MV-4-11 (cell line): ENCODE data around the gene GNB2.
A peak's percentile ranks its signal among the peaks of the same experiment; 100 is the strongest.
"Not testable (repeated sequence)": the region's sequence is repeated elsewhere in the genome, so short reads cannot be mapped to it uniquely, and the experiment has no call there.

Source experiments
- DNase-seq: peaks from one replicate; lab custom pipeline; 2025; lab: John Stamatoyannopoulos, UW

The GNB2 gene

DNA sequence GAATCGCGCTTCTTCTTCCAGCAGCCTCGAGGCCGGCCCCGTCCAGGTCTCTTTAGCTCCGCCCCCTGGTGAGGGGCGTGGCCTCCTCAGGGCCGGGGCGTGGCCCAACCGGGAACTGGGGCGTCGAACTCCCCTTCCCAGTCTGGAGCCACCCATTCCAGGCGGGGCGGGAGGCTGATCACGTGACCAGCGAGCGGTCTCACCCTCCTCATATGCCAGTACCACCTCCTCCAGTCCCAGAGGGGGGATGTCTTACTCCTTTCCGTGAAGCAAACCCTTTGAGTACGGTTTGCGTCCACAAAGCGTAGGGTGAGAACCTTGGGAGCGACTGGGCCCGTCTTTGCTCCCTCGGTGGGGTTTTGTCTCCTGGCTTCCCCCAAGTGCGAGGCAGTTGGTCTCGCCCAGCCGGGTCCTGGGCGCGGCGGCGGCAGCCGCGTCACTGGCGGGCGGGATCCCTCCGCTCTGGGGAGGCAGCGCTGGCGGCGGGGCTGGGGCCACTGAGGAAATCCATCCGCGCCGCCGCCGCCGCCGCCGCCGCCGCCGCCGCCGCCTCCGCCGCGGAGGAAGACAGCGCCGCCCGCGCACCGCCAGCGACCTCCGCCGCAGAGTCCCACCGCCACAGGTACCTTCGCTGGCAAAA lies at the start of gene GNB2:
Gene GNB2, plus strand, starts transcription at position 439 of the 640 bp plus-strand sequence. CDS start 2,526 bp downstream, outside the sequence.
- DNase-seq, result peak; percentile 97

DNA sequence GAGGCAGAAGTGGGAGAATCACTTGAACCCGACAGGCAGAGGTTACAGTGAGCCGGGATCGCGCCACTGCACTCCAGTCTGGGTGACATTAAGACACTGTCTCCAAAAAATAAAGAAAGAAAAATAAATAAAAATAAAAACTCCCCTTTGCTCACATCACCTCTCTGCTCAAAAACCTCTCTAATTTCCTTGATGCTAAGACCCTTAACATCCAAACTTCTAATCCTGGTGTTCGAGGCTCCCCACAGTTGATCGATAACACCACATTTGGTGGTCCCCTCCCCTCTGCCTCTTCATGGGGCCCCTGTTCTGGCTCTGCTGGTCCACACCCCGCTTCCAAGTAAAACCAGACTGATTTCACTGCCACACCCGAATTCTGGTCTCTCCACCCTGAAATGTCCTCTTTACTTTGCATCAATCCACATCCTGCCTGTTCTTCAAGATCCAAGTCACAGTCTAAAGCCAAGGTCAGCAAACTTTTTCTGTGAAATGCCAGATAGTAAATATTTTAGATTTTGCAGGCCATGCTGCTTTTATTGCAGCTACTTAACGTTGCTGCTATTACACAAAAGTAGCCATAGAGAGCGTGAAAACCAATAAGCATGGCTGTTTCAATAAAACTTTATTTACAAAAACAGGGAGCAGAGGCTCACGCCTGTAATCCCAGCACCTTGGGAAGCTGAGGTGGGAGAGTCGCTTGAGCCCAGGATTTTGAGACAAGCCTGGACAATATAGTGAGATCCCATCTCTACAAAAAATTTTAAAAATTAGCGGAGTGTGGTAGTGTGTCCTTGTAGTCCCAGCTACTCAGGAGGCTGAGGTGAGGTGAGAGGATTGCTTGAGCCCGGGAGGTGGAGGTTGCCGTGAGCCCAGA lies 49.4 kb upstream of the GNB2 start:
- DNase-seq, result no peak

DNA sequence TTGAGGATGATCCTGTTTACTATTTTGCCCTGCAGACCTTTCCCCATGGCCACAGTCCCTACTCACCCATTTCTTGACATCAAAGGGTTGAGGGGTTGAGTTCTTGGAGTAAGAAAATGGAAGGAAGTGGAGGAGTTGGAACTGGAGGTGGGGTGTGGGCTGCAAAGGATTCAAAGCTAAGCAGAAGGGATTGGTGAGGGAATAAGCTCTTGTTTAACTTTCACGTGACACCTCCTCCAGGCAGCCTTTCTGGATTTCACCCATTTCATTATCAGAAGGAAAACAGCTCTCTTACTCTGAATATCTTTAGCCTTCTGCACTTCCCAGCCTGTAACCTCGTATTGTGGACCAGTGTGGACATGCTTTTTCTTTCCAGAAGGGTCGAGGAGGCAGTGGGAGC lies 47.5 kb upstream of the GNB2 start:
- DNase-seq, result no peak

DNA sequence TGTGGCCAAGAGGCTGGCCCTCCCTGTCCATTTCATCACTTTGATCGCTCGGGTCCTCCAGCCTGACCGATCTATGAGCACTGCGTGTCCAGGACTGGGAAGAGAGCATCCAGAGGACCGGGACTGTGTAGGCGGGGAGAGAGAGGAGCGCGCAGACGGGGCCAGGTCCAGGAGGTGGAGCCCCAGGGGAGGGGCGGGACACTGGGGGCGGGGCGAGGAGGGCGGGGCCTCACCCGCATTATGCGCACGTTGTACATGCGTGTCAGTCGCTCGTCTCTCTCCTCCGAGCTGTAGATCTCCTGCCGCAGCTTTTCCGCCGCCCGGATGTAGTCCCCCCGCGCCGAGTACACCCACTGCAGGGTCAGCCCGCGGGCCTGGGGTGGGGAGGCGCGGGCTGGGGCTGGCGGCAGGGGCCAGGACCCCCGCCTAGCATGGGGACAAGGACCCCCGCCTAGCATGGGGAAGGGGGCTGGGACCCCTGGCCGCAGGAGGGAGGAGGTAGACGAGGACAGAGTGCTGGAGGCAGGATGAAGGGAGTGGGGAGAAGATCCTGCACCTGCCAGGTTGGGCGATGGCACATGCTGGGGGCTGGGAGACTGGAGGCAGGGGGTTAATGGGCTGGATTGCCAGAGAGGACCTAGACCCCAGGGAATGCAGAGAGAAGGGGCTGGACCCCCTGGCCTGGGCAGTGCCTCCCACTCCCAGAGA lies 46.9 kb upstream of the GNB2 start:
- DNase-seq, result peak; percentile 69

DNA sequence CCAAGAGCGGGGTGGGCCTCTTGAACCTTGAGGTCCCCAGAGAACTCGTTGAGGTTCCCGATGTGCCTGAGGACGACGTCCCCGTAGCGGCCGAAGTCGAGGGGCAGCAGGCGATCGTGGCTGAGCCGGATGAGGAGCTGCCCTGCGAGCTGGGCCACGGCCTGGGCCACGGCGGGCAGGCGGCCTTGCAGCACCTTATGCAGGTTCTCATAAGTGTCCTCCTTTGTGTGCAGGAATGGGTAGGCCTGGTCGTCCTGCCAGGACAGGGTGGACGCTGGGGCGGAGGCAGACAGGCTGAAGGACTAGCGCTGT lies 46.3 kb upstream of the GNB2 start:
- no peak for DNase-seq

DNA sequence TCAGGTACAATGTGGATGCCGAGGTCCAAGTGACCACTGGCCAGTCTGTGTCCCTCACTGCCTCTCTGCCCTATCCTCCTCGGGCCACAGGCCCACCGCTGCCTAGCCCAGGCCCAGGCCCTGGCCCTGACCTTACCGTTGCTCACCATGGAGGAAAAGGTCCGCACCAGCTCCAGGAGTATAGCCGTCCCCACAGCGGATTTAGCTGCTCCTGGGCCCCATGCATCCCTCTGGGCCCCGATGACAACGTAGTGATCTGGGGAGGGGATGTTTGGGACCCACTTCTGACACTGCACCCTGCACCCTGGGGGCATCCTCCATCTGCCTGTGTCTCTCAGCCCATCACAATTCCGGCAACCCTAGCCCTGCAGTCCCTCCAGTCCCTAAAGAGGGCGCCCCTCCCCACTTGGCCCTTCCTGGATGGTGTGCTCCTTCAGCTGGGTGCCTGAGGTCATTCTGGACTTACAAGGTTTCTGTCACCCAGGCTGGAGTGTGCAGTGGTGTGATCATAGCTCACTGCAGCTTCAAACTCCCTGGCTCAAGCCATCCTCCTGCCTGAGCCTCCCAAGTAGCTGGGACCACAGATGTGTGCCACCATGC lies 44.3 kb upstream of the GNB2 start:
- DNase-seq, result peak; percentile 57

DNA sequence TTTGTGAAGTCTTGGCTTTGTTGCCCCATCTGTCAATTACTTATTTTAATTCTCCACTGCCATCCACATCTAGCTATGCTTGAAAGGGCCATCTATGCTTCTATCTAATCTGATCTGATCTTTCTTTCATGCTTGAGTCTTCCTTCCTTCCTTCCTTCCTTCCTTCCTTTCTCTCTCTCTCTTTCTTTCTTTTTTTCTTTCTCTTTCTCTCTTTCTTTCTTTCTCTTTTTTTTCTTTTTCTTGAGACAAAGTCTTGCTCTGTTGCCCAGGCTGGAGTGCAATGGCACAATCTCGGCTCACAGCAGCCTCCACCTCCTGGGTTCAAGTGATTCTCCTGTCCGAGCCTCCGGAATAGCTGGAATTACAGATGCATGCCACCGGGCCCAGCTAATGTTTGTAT lies 43.5 kb upstream of the GNB2 start:
- DNase-seq, result no peak

DNA sequence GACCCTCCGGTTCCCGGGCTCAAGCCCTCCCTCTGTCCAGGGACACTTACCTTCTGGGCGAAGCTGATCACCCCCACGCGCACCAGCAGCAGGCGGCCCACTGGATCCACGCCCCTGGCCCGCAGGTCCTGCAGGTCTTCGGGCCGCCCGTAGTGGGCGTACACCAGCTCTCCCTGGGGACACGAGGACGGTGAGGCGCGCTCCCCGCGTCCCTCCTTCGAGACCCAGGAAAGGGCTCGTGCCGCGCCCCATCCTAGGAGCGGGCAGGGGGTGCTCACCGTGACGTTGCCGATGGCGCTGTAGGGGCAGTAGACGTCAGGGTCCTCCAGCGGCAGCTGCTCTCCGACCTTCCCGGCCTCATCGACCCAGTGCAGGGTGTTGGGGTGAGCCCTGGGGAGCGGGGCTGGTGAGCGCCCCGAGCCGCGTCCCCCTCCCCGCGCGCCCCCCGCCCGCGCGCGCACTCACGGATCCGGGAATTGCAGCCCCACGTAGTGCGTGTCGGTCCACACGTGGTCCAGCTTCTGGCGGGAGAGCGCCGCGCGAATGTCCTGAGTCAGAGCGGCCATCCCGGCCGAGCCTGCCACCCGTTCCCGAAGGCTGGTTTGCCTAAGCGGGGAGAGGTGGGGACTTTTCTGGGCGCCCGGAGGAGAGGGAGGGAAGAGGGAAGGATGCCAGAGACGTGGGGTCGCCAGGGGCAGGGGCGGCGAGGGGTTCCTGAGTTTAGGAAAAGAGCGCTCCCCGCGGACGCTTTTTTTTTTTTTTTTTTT lies 40.4 kb upstream of the GNB2 start:
- DNase-seq, result peak; percentile 60

DNA sequence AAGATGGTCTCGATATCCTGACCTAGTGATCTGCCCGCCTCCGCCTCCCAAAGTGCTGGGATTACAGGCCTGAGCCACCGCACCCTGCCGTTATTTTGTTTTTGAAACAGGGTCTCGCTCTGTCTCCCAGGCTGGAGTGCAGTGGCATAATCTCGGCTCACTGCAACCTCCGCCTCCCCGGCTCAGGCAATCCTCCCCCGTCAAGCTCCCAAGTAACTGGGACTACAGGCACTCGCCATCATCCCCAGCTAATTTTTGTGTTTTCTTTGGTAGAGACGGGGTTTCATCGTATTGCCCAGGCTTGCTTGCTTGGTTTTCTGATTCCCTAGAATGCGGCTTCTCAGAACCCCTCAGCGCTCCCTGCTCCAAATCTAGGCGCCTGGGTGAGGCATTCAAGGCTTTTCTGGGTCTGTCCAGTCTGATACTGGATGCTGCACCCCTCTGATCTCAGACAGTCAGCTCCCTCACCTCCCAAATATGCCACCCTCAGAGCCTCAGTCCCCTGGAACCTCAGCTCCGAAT lies 33.5 kb upstream of the GNB2 start:
- no peak for DNase-seq

DNA sequence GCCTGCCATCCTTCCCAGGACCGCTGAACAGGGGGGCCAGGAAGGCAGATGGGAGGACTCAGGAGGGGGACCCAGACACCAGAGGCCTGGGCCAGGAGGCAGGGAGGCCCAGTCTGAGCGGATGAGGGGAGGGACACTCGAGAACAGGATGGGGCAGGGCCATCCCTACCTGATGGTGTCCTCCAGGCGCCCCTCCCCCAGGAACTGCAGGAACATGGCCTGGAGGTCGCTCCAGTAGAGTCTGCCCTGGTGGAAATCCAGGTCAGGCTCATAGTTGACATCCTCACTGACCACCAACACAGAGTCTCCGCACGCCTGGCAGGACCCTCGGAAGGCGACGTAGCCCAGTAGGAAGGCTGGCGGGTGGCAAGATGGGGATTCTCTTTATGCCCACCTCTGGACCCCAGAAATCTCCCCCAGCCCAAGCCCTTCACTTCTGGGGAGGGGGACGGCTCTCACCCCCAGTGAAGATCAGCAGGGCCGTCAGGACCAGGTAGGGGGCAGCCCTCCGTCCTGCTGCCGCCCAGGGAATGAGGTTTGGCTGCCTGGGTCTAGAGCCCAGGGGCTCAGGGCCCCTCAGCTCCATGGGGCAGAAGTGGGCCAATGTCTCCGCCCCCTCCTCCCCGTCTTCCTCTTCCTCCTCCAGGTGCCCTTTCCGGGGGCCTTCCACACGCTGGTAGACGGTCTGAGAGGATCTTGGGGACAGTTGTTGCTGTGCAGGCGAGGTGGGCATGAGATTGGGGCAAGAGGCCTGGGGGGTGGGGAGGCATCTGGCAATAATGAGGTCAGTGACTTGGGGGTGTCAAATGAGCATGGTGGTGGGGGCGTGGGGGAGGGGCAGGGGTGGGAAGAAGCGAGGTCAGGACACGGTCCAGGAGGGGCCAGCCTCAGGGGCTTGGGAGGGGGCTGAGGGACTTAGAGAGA lies 32.8 kb upstream of the GNB2 start:
- DNase-seq, result no peak

DNA sequence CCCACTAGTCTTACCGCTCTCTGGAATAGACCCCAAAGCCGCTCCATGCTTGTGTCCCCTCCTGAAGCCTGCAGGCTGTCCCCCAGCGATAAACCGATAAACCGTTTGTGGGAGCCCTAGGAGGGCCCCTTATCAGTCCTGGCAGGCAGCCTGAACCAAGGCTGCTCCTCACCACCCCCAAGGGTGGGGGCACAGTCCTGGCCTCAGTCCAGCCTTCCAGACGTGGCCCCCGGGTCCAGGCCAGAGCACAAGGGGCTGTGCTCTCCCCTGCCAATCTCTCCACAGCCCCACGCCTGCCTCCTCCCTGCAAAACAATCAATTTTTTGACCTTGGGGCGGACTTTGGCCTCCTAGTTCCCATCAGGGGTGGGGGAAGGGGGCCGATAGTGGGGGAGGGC lies 32.1 kb upstream of the GNB2 start, which contains the start of gene TFR2:
Gene TFR2, minus strand, starts transcription at position 90 of the 397 bp plus-strand sequence. Its CDS starts 43 bp downstream, at position 47.
- no peak for DNase-seq

DNA sequence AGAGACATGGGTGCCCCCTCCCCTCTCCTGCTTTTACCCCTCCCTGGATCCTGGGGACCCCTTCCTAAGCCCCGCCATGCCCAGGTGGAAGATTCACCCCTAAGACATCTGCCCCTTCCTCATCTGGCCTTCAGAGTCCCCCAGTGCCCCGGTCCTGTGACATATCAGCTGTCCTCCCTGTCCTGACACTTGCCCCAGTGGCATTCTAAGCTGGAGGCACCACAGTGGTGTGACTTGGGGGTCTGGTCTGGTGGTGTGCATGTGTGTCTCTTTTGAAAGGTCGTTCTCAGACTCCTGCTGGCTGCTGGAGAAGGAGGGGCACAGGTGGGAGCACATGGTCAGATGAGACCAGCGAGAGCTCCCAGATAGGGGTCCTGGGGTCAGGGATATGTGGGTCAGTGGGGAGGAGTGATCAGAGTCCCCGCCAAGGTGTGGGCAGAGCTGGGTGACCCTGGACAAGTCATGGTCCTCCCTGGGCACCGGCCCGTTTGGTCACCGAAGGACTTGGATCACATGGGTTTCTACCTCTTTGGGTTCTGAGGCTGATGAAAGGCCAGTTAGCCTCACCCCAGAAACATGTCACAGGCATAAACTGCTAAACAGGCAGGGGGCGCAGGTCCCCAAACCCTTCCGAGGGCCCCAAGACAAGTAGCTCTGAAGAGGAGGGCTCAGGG lies 31.5 kb upstream of the GNB2 start:
- DNase-seq, result no peak

DNA sequence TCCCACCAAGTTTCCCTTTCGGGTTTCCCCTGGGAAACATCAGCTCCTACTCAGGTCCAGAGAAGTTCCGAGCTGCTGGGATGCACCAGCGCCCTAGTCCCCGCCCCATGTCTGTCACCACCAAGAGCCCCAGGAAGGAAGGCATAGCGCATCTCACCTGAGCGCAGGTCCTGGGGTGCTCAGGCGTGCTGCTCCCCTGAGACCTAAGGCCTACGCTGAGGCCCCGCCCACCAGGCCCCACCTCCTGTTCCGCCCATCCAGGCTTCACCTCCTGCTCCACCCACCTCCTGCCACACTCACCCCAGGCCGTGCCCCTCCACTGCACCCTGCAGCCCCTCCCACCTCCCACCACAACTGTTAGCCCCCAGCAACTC lies 31.0 kb upstream of the GNB2 start:
- DNase-seq, result no peak

DNA sequence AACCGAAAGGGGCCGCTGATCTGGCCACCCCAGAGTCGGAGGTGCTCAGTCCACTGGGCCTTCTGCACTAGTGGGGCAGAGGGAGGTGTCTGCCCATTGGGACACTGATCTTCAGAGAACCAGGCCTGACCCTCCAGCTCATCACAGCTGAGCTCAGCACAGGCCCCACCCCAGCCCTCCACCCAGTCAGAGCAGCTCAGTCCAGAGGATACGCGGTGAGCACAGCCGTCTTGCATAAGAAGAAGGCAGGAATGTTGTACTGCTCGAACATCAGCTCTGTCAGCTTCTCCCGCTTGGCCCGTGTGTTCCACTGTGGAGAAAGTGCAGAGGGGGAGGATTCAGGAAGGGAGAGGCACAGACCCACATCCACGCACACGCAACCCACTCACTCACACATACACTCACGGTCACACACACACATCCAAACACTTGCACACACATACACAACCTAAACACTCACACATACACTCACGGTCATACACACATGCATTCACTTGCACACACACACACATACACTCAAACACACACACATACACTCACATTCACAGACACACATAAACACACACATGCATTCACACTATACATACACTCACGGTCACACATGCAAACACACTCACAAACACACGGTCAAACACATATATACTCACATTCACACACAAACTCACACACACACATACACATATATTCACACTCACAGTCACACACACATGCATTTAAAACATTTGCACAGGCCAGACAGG lies 23.5 kb upstream of the GNB2 start:
- DNase-seq, result no peak

DNA sequence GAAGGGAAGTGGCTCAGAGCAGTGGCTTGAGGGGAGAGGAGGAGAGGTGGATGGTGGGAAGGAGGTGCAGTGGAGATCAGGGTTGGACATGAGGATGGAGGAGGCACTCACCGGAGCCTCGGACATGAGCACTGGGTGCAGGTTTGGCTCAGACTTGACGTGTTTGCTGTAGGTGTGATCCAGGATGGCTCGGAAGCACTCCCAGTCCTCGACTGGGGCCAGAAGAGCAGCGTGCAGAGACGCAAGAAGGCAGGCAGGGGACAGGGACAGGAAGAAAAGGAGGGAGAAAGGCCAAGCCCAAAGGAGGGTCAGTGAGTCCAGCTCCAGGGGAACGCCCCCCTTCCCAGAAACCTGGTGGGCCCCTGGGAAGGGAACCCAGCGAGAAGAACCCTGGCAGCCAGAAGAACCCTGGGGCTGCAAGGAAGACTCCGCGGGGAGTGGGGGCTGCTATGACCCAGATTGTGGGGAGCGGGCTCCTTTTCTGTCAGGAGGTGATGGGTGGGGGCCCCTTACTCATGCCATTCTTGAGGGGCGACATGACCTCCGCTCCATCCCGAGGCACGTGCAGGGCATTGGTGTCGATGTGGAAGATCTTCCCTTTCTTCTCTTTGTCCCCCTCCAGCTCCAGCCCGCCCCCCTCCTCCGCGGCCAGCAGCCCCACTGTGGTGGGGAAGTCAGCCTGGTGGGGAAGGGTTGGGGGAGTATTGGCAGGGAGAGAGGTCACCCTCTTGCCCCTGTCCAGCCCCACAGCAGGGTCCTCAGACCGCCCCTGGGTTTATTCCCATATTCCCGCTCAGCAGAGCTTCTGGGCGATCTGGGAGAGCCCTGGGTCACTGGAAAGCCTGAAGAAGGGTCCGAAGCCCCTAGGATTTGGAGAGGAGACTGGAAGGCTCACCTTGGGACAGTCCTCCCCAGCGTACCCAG lies 18.4 kb upstream of the GNB2 start:
- DNase-seq, result no peak

DNA sequence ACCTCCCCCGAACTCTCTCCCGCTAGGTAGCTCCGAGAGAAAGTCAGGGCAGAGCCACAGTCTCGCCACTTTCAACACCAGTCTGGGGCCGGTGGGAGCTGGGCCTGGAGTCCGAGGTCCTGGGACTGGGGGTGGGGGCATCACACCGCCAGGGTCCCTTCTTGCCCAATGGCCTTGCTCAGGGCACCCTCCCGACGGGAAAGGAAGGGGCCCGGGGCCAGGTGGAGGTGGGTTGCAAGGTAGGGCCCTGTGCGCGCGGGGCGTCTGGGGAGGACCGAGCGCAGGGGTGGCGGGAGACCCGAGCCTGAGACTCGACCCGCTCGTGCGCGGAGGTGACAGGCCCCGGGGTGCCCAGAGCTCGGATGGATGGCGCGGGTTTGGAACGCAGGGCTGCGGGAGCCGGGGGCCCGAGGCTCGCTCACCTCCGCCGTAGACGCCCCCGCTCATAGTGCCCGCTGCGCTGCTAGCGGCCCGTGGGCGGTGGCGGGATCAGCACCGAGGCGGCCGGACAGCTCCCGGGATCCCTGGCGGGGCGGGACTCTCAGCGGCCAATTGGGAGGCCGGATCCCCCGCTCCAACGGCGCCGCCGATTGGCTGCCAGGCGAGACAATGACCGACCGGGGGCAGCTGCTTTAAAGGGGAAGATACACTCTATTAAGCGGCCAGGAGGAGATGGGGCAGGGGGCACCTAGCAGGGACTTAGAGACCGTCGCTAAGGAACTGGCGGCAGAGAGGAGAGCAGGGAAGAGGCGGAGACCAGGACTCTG lies 17.4 kb upstream of the GNB2 start, which contains the start of gene ACTL6B:
Gene ACTL6B, minus strand, starts transcription at position 541 of the 767 bp plus-strand sequence. Its CDS starts 94 bp downstream, at position 447.
- no peak for DNase-seq

DNA sequence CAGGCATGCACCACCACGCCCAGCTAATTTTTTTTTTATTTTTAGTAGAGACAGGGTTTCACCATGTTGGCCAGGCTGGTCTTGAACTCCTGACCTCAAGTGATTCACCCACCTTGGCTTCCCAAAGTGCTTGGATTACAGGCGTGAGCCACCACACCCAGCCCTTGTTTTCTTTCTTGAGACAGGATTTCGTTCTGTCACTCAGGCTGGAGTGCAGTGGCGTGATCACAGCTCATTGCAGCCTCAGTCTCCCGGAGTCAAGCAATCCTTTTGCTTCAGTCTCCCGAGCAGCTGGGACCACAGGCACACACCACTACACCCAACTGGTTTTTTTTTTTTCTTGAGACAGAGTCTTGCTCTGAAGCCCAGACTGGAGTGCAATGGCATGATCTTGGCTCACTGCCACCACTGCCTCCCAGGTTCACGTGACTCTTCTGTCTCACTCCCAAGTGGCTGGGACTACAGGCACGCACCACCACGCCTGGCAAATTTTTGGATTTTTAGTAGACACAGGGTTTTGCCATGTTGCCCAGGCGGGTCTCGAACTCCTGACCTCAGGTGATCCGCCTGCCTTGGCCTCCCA lies 11.3 kb upstream of the GNB2 start:
- DNase-seq, result not testable (repeated sequence)
